ENCODE results near the gene DDX3X. TPM values are rescaled to one million over a fixed set of nuclear protein-coding genes. Genes with fewer than 3 reads are reported as not detected.

The DDX3X gene
- total and polyA plus RNA-seq, 9 of the 15 experiments (the other 6 are each of a cell fraction or from before 2014, with no cell fraction given): 51.3 to 232 (median 138) TPM

GRCh38 chrX:41348551-41348950 lies 14.6 kb downstream of the DDX3X start:
- H3K79me2 ChIP-seq (ENCODE audit: control insufficient read depth, insufficient read depth, low read length): no peaks in the 10 kb centered on the region; the same call in 2 of the 3 replicates
- BruUV-seq (replicated peaks): no TSS peak
- H3K4me3 ChIP-seq: no peak overlapping the region
- POLR2A ChIA-PET: interaction anchor here (0.6 to 2.4 kb wide), 3 partner anchors 9 to 109 kb away, joined by 3 to 7 read pairs (median 5); no protein-coding TSS in a partner anchor
- no peak overlapping the region for H2AFZ ChIP-seq (ENCODE audit: low read depth, low read length)
- 0 out of 2 replicates have a peak, but pooled peaks cover 9% of the 10 kb centered on the region for H4K20me1 ChIP-seq (replicated peaks; ENCODE audit: control insufficient read depth, insufficient read depth, low read length)
- no peak overlapping the region for H3K4me2 ChIP-seq (ENCODE audit: insufficient read depth, low read length)
- FAIRE-seq: no peak
- 82% methylated on average over 4 of the region's 4 CpGs for WGBS (ENCODE audit: insufficient coverage, low coverage, missing lambda C conversion rate)
- H3K9ac ChIP-seq (ENCODE audit: insufficient read depth in 1 of 2, low read depth in 2 of 2, low read length in 2 of 2): no peak overlapping the region
- no peaks in the 10 kb centered on the region; a peak in 2 of 5 replicates for H3K4me1 ChIP-seq (replicated peaks in 1 of 2; ENCODE audit: control insufficient read depth in 2 of 2, insufficient read depth in 2 of 2, low read length in 2 of 2)
- ATAC-seq: no peak
- DNase-seq (ENCODE audit: extremely low read depth in 1 of 4, low spot score in 3 of 4): no peak
- intact Hi-C loops (cut with micrococcal nuclease) (no loop called here), in situ Hi-C loops (cut with MboI) (no loop called here)
- TF ChIP-seq, protein P1, sequence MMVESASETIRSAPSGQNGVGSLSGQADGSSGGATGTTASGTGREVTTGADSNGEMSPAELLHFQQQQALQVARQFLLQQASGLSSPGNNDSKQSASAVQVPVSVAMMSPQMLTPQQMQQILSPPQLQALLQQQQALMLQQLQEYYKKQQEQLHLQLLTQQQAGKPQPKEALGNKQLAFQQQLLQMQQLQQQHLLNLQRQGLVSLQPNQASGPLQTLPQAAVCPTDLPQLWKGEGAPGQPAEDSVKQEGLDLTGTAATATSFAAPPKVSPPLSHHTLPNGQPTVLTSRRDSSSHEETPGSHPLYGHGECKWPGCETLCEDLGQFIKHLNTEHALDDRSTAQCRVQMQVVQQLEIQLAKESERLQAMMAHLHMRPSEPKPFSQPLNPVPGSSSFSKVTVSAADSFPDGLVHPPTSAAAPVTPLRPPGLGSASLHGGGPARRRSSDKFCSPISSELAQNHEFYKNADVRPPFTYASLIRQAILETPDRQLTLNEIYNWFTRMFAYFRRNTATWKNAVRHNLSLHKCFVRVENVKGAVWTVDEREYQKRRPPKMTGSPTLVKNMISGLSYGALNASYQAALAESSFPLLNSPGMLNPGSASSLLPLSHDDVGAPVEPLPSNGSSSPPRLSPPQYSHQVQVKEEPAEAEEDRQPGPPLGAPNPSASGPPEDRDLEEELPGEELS (CRISPR knock-in tag; IDR thresholded peaks at IDR 0.05; ENCODE audit: borderline replicate concordance): no peak
- no peak for TF ChIP-seq ZNF57 (CRISPR knock-in tag; IDR thresholded peaks at IDR 0.05)
- TF ChIP-seq HDAC2 (IDR thresholded peaks at IDR 0.05): no peak
- TF ChIP-seq SMC3 (conservative IDR thresholded peaks at IDR 0.05; ENCODE audit: insufficient read depth, low read depth, low read length): no peak
- TF ChIP-seq, protein P2, sequence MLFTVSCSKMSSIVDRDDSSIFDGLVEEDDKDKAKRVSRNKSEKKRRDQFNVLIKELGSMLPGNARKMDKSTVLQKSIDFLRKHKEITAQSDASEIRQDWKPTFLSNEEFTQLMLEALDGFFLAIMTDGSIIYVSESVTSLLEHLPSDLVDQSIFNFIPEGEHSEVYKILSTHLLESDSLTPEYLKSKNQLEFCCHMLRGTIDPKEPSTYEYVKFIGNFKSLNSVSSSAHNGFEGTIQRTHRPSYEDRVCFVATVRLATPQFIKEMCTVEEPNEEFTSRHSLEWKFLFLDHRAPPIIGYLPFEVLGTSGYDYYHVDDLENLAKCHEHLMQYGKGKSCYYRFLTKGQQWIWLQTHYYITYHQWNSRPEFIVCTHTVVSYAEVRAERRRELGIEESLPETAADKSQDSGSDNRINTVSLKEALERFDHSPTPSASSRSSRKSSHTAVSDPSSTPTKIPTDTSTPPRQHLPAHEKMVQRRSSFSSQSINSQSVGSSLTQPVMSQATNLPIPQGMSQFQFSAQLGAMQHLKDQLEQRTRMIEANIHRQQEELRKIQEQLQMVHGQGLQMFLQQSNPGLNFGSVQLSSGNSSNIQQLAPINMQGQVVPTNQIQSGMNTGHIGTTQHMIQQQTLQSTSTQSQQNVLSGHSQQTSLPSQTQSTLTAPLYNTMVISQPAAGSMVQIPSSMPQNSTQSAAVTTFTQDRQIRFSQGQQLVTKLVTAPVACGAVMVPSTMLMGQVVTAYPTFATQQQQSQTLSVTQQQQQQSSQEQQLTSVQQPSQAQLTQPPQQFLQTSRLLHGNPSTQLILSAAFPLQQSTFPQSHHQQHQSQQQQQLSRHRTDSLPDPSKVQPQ (CRISPR knock-in tag; IDR thresholded peaks at IDR 0.05; ENCODE audit: borderline replicate concordance): no peak
- no peak for TF ChIP-seq SRSF3 (IDR thresholded peaks at IDR 0.05; ENCODE audit: insufficient read depth, low read length)
- TF ChIP-seq NUFIP1 (IDR thresholded peaks at IDR 0.05; ENCODE audit: partially characterized antibody): no peak
- CTCF ChIA-PET (ENCODE audit: low intra/inter-chr PET ratio): no interaction called here
- H3K36me3 ChIP-seq (ENCODE audit: control insufficient read depth, insufficient read depth, low read length): peaks cover 65% of the 10 kb centered on the region
- no peak overlapping the region for H3K27ac ChIP-seq (ENCODE audit: extremely low read depth, low read depth, low read length)
- no peaks in the 10 kb centered on the region for H3K27me3 ChIP-seq (ENCODE audit: control insufficient read depth in 2 of 2, insufficient read depth in 2 of 2, low read length in 2 of 2)
- no peaks in the 10 kb centered on the region for H3K9me1 ChIP-seq (ENCODE audit: control insufficient read depth, insufficient read depth, low read length)
- no peaks in the 10 kb centered on the region for H3K9me3 ChIP-seq (replicated peaks; ENCODE audit: control insufficient read depth, insufficient read depth, low read depth, low read length)
